ENCODE data around the gene NKX6-2. TPM values are rescaled to one million over a fixed set of nuclear protein-coding genes. Genes with fewer than 3 reads are reported as not detected.

Gene NKX6-2
- total and polyA plus RNA-seq, 11 donors: 0.03 to 0.27 TPM; not detected in 9

DNA sequence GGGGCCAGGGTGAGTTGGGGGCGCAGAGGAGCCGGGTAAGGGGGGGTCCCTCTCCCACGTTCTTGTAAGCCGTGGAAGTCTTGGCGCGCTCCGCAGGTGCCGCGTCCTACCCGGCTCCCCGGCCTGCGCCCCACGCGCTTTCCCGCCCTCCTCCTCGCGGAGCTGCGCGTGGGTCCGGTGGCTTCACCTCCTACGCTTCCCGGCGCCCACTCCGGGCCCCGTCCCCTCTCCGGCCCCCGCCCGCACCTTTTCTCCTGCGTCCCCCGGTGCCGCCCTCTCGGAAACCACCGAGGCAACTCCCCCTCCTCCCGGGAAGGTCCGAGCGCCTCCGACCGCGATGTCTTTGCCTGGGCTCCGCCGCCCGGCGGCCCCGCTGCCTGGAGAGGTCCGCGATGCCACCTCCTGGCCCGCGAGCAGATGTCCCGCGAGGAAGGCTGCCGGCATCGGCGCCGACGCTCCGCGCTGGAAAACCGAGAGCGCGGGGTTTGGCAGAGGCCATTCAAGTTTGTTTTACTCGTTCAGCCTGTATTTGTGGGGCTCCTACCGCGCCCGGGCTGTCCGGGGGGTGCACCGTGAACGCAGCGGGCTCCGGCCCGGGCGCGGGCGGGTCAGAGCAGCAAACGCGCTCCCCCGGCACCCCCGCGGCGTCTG, 2.4 kb upstream of the NKX6-2 start:
- Histone ChIP-seq H3K27me3 (peaks cover 47 to 80% (median 67%) of the 10 kb centered on the region in 9 donors), H3K4me3 (no peak overlapping the region), H3K36me3 (peaks cover 0 to 4% (median 0%) of the 10 kb centered on the region in 9 donors), H3K4me1 (peaks cover 0 to 47% (median 14%) of the 10 kb centered on the region in 12 donors), H3K27ac (no peak overlapping the region), H3K9me3 (no peaks in the 10 kb centered on the region)
- TF ChIP-seq POLR2A (IDR thresholded peaks at IDR 0.05): no peak
- TF ChIP-seq, protein P1, sequence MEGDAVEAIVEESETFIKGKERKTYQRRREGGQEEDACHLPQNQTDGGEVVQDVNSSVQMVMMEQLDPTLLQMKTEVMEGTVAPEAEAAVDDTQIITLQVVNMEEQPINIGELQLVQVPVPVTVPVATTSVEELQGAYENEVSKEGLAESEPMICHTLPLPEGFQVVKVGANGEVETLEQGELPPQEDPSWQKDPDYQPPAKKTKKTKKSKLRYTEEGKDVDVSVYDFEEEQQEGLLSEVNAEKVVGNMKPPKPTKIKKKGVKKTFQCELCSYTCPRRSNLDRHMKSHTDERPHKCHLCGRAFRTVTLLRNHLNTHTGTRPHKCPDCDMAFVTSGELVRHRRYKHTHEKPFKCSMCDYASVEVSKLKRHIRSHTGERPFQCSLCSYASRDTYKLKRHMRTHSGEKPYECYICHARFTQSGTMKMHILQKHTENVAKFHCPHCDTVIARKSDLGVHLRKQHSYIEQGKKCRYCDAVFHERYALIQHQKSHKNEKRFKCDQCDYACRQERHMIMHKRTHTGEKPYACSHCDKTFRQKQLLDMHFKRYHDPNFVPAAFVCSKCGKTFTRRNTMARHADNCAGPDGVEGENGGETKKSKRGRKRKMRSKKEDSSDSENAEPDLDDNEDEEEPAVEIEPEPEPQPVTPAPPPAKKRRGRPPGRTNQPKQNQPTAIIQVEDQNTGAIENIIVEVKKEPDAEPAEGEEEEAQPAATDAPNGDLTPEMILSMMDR (IDR thresholded peaks at IDR 0.05): peak in 3 of 12 donors; percentile 5 to 17 (median 12)
- intact Hi-C loops (cut with DNase I): loop anchor here in 3 of 10 donors (5.0 kb wide), 1 partner anchor 131 kb away; no protein-coding TSS in a partner anchor
- DNase-seq (no peak), ATAC-seq (peak in 2 of 4 donors; percentile 27 to 49)
- WGBS, 4 donors: 1 to 3% (median 2%) methylated on average over 39 to 79 of the region's 79 CpGs

- no peak for ATAC-seq
- peaks cover 0 to 47% (median 14%) of the 10 kb centered on the region in 12 donors for H3K4me1 ChIP-seq
- peaks cover 0 to 11% (median 5%) of the 10 kb centered on the region in 9 donors for H3K36me3 ChIP-seq
- WGBS, 4 donors: 0 to 2% (median 1%) methylated on average over 2 to 80 of the region's 80 CpGs
- peaks cover 47 to 77% (median 70%) of the 10 kb centered on the region in 9 donors for H3K27me3 ChIP-seq
- TF ChIP-seq, protein P1 (IDR thresholded peaks at IDR 0.05): no peak
- no peak for TF ChIP-seq POLR2A (IDR thresholded peaks at IDR 0.05)
- peak overlapping the region in 3 of 12 donors; percentile 0 to 20 (median 4) for H3K4me3 ChIP-seq
- no peak overlapping the region for H3K27ac ChIP-seq
- intact Hi-C loops (cut with DNase I): loop anchor here in 3 of 10 donors (5.0 kb wide), 1 partner anchor 130 kb away; no protein-coding TSS in a partner anchor
- no peak for DNase-seq
- no peaks in the 10 kb centered on the region for H3K9me3 ChIP-seq
These were observed 1.7 kb upstream of the NKX6-2 start for GRCh38 chr10:132787495-132788179.

- Histone ChIP-seq H3K27ac (no peak overlapping the region), H3K36me3 (peaks cover 0 to 18% (median 12%) of the 10 kb centered on the region in 9 donors), H3K4me3 (peak overlapping the region in 3 of 12 donors; percentile 0 to 20 (median 4)), H3K27me3 (peaks cover 47 to 76% (median 70%) of the 10 kb centered on the region in 9 donors), H3K4me1 (peaks cover 0 to 47% (median 14%) of the 10 kb centered on the region in 12 donors), H3K9me3 (no peaks in the 10 kb centered on the region)
- TF ChIP-seq POLR2A (IDR thresholded peaks at IDR 0.05): no peak
- TF ChIP-seq, protein P1 (IDR thresholded peaks at IDR 0.05): no peak
- DNase-seq (no peak), ATAC-seq (no peak)
- intact Hi-C loops (cut with DNase I): loop anchor here in 3 of 10 donors (5.0 kb wide), 1 partner anchor 130 kb away; no protein-coding TSS in a partner anchor
- 1 to 11% (median 3%) methylated on average over 11 to 80 of the region's 80 CpGs for WGBS, 4 donors
These were observed 1.0 kb upstream of the NKX6-2 start for GRCh38 chr10:132786884-132787494.
